ENCODE results near the gene WAS.

Gene WAS

GRCh38 chrX:48700246-48700645 is 16.6 kb downstream of the WAS start:
- H3K27ac ChIP-seq: no peak overlapping the region
- no peak for TF ChIP-seq CTCF (conservative IDR thresholded peaks at IDR 0.05)
- TF ChIP-seq ZFX (IDR thresholded peaks at IDR 0.05): no peak

- H3K27ac ChIP-seq: no peak overlapping the region
- TF ChIP-seq CTCF (conservative IDR thresholded peaks at IDR 0.05) (no peak), ZFX (IDR thresholded peaks at IDR 0.05) (no peak)
These were observed 17.5 kb downstream of the WAS start for GRCh38 chrX:48700951-48701653.

GRCh38 chrX:48702032-48702431 is 18.4 kb downstream of the WAS start:
- TF ChIP-seq CTCF (conservative IDR thresholded peaks at IDR 0.05) (no peak), ZFX (IDR thresholded peaks at IDR 0.05) (no peak)
- no peak overlapping the region for H3K27ac ChIP-seq

- TF ChIP-seq ZFX (IDR thresholded peaks at IDR 0.05) (no peak), CTCF (conservative IDR thresholded peaks at IDR 0.05) (no peak)
- no peak overlapping the region for H3K27ac ChIP-seq
These were observed 19.1 kb downstream of the WAS start for GRCh38 chrX:48702716-48703115.

GRCh38 chrX:48703228-48703627 is 19.6 kb downstream of the WAS start:
- no peak overlapping the region for H3K27ac ChIP-seq
- TF ChIP-seq ZFX (IDR thresholded peaks at IDR 0.05): no peak
- no peak for TF ChIP-seq CTCF (conservative IDR thresholded peaks at IDR 0.05)

- no peak overlapping the region for H3K27ac ChIP-seq
These were observed 20.3 kb downstream of the WAS start for GRCh38 chrX:48703642-48704481.

More at GRCh38 chrX:48703642-48704481, 20.3 kb downstream of the WAS start:
- TF ChIP-seq ZFX (IDR thresholded peaks at IDR 0.05) (no peak), CTCF (conservative IDR thresholded peaks at IDR 0.05) (no peak)
